Measurements from ENCODE around the gene ZBED1. TPM values are rescaled to one million over a fixed set of nuclear protein-coding genes. Genes with fewer than 3 reads are reported as not detected.

The ZBED1 gene
- total and polyA plus RNA-seq, 9 of the 15 experiments (the other 6 are each of a cell fraction or from before 2014, with no cell fraction given) = 0.61 to 27.6 (median 13.9) TPM

DNA sequence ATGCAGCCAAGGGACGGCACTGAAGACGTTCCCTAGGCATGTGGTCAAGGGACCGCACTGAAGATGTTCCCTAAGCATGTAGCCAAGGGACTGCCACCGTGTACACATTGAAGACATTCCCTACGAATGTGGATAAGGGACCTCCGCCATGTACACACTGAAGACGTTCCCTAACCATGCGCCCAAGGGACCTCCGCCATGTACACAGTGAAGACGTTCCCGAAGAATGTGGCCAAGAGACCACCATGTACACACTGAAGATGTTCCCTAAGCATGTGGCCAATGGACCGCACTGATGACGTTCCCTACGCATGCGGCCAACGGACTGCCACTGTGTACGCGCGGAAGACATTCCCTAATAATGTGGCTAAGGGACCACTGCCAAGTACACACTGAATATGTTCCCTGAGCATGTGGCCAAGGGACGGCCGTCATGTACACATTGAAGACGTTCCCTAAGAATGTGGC, 48.4 kb downstream of the ZBED1 start (continued):
- TF ChIP-seq NCOA2 (IDR thresholded peaks at IDR 0.05; ENCODE audit: partially characterized antibody in 2 of 2) (peak in 1 of 2 experiments; percentile 98), TOE1 (IDR thresholded peaks at IDR 0.05; ENCODE audit: borderline replicate concordance) (peak; percentile 95), TOE1 (CRISPR knock-in tag; IDR thresholded peaks at IDR 0.05; ENCODE audit: borderline replicate concordance, low read depth) (no peak), HDGF (IDR thresholded peaks at IDR 0.05) (no peak), ATF7 (IDR thresholded peaks at IDR 0.05) (peak; percentile 34; the same call in 1 of the 2 replicates), EP400 (IDR thresholded peaks at IDR 0.05) (peak; percentile 70), TBP (optimal IDR thresholded peaks at IDR 0.05; ENCODE audit: low read depth, low read length) (no peak), PTRF (tag; IDR thresholded peaks at IDR 0.05) (no peak), NRF1 (conservative IDR thresholded peaks at IDR 0.05 in 1 of 2, IDR thresholded peaks at IDR 0.05 in 1 of 2) (peak; percentile 81 to 86), FOXM1 (IDR thresholded peaks at IDR 0.05; ENCODE audit: low read depth) (peak; percentile 84), FOXM1 (CRISPR knock-in tag; IDR thresholded peaks at IDR 0.05; ENCODE audit: low read depth) (peak; percentile 28; the same call in 1 of the 2 replicates), FOXK1 (CRISPR knock-in tag; IDR thresholded peaks at IDR 0.05; ENCODE audit: borderline replicate concordance) (peak; percentile 97; the same call in 1 of the 2 replicates), HCFC1 (IDR thresholded peaks at IDR 0.05; ENCODE audit: low read depth, low read length) (peak; percentile 24), ZNF445 (CRISPR knock-in tag; IDR thresholded peaks at IDR 0.05; ENCODE audit: low read depth) (no peak), TAF7 (tag; IDR thresholded peaks at IDR 0.05) (no peak), ATF1 (CRISPR knock-in tag; IDR thresholded peaks at IDR 0.05) (no peak), ATF1 (tag; IDR thresholded peaks at IDR 0.05) (peak; percentile 87), ZNF274 (IDR thresholded peaks at IDR 0.05; ENCODE audit: borderline replicate concordance, low read depth, low read length) (no peak), E2F3 (CRISPR knock-in tag; IDR thresholded peaks at IDR 0.05) (no peak), MXI1 (IDR thresholded peaks at IDR 0.05; ENCODE audit: low read depth, low read length) (no peak), FOXA3 (CRISPR knock-in tag; conservative IDR thresholded peaks at IDR 0.05 in 1 of 2, IDR thresholded peaks at IDR 0.05 in 1 of 2) (peak in 1 of 2 experiments; percentile 91; a peak in 2 of 4 replicates), CHCHD3 (CRISPR knock-in tag; IDR thresholded peaks at IDR 0.05) (no peak), TCF3 (CRISPR knock-in tag; IDR thresholded peaks at IDR 0.05) (no peak), ARHGAP35 (IDR thresholded peaks at IDR 0.05; ENCODE audit: partially characterized antibody) (no peak), ZNF232 (CRISPR knock-in tag; IDR thresholded peaks at IDR 0.05) (0 out of 2 replicates have a peak, but pooled peaks have one; percentile 32), MYC (IDR thresholded peaks at IDR 0.05; ENCODE audit: low read depth, low read length) (peak; percentile 62), MYC (CRISPR knock-in tag; IDR thresholded peaks at IDR 0.05; ENCODE audit: borderline replicate concordance, low read depth) (no peak), EHMT2 (IDR thresholded peaks at IDR 0.05) (peak; percentile 87), FIP1L1 (IDR thresholded peaks at IDR 0.05; ENCODE audit: low read depth, low read length, poor library complexity, severe bottlenecking) (no peak)
- TF ChIP-seq, protein P1, sequence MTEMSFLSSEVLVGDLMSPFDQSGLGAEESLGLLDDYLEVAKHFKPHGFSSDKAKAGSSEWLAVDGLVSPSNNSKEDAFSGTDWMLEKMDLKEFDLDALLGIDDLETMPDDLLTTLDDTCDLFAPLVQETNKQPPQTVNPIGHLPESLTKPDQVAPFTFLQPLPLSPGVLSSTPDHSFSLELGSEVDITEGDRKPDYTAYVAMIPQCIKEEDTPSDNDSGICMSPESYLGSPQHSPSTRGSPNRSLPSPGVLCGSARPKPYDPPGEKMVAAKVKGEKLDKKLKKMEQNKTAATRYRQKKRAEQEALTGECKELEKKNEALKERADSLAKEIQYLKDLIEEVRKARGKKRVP (CRISPR knock-in tag; IDR thresholded peaks at IDR 0.05) = no peak
- TF ChIP-seq, protein P2, sequence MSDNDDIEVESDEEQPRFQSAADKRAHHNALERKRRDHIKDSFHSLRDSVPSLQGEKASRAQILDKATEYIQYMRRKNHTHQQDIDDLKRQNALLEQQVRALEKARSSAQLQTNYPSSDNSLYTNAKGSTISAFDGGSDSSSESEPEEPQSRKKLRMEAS (CRISPR knock-in tag; IDR thresholded peaks at IDR 0.05) = peak; percentile 83
- TF ChIP-seq, protein P3, sequence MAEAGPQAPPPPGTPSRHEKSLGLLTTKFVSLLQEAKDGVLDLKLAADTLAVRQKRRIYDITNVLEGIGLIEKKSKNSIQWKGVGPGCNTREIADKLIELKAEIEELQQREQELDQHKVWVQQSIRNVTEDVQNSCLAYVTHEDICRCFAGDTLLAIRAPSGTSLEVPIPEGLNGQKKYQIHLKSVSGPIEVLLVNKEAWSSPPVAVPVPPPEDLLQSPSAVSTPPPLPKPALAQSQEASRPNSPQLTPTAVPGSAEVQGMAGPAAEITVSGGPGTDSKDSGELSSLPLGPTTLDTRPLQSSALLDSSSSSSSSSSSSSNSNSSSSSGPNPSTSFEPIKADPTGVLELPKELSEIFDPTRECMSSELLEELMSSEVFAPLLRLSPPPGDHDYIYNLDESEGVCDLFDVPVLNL (CRISPR knock-in tag; IDR thresholded peaks at IDR 0.05; ENCODE audit: low read depth) = no peak
